ENCODE measurements around the gene SMOC2. TPM values are rescaled to one million over a fixed set of nuclear protein-coding genes. Genes with fewer than 3 reads are reported as not detected.
"Not testable (repeated sequence)": the region's sequence is repeated elsewhere in the genome, so short reads cannot be mapped to it uniquely, and the experiment has no call there.

The SMOC2 gene
- total RNA-seq, 1 donor = 0.36 TPM

DNA sequence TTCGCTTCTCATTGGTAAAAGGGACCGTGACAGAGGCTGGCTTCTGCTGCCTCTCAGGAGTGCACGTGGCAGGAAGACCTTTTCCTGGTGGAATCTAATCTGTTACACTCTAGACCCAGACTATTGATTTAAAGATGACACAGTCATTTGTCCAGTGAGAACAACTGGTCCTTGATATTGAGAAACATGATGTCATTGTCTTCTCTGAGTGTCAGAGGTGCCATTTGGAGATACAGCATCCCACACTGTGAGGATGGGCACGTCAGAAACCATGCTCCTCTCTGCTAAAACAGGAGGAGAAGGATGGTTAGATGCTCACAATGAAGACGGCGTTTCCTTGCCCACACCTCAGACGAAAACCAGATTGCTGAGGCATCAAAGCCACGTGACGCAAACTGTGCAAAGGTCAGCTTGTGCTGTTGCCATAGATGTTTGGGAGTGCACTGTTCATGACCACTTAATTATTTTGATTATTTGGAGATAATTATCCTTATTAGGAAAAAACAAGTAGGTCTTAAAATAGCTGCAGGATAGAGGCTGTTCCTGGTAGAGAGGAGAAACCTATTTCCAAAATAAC, 169.0 kb downstream of the SMOC2 start:
- no peaks in the 10 kb centered on the region for H3K36me3 ChIP-seq (ENCODE audit: insufficient read depth, low read length)
- DNase-seq (ENCODE audit: insufficient read length, low spot score, missing footprints) = no peak
- no peaks in the 10 kb centered on the region for H3K9me3 ChIP-seq (ENCODE audit: low read depth, low read length)
- H3K4me2 ChIP-seq (ENCODE audit: insufficient read depth, low read length) = no peak overlapping the region
- no peaks in the 10 kb centered on the region for H3K4me1 ChIP-seq (ENCODE audit: insufficient read depth, low read length)
- no peak overlapping the region for H3K27ac ChIP-seq (ENCODE audit: low read depth, low read length)
- no peak overlapping the region for H2AFZ ChIP-seq (ENCODE audit: low read length)
- no peaks in the 10 kb centered on the region for H3K27me3 ChIP-seq (ENCODE audit: insufficient read depth, low read length)
- TF ChIP-seq, protein P1, sequence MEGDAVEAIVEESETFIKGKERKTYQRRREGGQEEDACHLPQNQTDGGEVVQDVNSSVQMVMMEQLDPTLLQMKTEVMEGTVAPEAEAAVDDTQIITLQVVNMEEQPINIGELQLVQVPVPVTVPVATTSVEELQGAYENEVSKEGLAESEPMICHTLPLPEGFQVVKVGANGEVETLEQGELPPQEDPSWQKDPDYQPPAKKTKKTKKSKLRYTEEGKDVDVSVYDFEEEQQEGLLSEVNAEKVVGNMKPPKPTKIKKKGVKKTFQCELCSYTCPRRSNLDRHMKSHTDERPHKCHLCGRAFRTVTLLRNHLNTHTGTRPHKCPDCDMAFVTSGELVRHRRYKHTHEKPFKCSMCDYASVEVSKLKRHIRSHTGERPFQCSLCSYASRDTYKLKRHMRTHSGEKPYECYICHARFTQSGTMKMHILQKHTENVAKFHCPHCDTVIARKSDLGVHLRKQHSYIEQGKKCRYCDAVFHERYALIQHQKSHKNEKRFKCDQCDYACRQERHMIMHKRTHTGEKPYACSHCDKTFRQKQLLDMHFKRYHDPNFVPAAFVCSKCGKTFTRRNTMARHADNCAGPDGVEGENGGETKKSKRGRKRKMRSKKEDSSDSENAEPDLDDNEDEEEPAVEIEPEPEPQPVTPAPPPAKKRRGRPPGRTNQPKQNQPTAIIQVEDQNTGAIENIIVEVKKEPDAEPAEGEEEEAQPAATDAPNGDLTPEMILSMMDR (IDR thresholded peaks at IDR 0.05; ENCODE audit: extremely low read depth, low read depth, low read length) = no peak
- no peaks in the 10 kb centered on the region for H3K79me2 ChIP-seq (ENCODE audit: insufficient read depth, low read length)
- H3K4me3 ChIP-seq (ENCODE audit: insufficient read depth, low read length) = no peak overlapping the region
- no peaks in the 10 kb centered on the region for H4K20me1 ChIP-seq (ENCODE audit: insufficient read depth, low read length)

DNA sequence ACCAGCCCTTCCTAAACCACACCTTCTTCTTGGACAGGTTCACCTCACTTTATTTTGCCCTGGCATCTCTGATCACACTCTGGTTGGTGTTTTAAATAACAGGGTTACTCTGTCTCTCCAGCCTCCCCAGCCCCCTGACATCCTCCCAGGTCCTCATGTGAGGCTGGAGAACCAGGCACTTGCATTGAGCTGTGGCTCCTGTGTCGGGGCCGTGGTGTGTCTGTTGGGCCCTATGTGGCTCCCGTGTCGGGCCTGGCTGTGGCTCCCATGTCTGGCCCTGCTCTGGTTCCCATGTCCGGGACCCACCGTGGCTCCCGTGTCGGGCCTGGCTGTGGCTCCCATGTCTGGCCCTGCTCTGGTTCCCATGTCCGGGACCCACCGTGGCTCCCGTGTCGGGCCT, 170.0 kb downstream of the SMOC2 start:
- not testable (repeated sequence) for DNase-seq (ENCODE audit: insufficient read length, low spot score, missing footprints); H3K36me3 ChIP-seq (ENCODE audit: insufficient read depth, low read length); H3K4me3 ChIP-seq (ENCODE audit: insufficient read depth, low read length); H3K4me2 ChIP-seq (ENCODE audit: insufficient read depth, low read length); H3K27ac ChIP-seq (ENCODE audit: low read depth, low read length); H3K27me3 ChIP-seq (ENCODE audit: insufficient read depth, low read length); H2AFZ ChIP-seq (ENCODE audit: low read length); H3K79me2 ChIP-seq (ENCODE audit: insufficient read depth, low read length); H3K9me3 ChIP-seq (ENCODE audit: low read depth, low read length); H3K4me1 ChIP-seq (ENCODE audit: insufficient read depth, low read length); H4K20me1 ChIP-seq (ENCODE audit: insufficient read depth, low read length)

DNA sequence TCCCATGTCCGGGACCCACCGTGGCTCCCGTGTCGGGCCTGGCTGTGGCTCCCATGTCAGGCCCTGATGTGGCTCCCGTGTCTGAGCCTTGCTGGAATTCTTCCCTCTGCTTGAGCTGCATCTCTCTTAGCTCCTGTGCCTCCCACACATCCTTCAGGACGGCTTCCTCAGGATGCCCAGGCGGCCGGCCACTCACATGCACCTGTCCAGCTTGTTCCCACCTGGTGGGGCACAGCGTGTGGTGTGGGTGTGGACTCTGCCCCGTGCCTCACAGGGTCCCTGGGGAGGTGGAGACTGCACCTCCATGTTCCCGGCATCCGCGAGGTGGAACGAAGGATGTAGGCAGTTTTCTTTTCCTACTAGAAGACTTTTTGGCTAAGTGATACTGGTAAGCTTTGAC, 170.7 kb downstream of the SMOC2 start:
- Histone ChIP-seq H3K4me3 (ENCODE audit: insufficient read depth, low read length) (no peak overlapping the region), H4K20me1 (ENCODE audit: insufficient read depth, low read length) (no peaks in the 10 kb centered on the region), H3K4me2 (ENCODE audit: insufficient read depth, low read length) (no peak overlapping the region), H2AFZ (ENCODE audit: low read length) (no peak overlapping the region), H3K79me2 (ENCODE audit: insufficient read depth, low read length) (no peaks in the 10 kb centered on the region), H3K27me3 (ENCODE audit: insufficient read depth, low read length) (no peaks in the 10 kb centered on the region), H3K4me1 (ENCODE audit: insufficient read depth, low read length) (no peaks in the 10 kb centered on the region), H3K36me3 (ENCODE audit: insufficient read depth, low read length) (no peaks in the 10 kb centered on the region), H3K9me3 (ENCODE audit: low read depth, low read length) (no peaks in the 10 kb centered on the region), H3K27ac (ENCODE audit: low read depth, low read length) (no peak overlapping the region)
- no peak for DNase-seq (ENCODE audit: insufficient read length, low spot score, missing footprints)
- TF ChIP-seq, protein P1 (IDR thresholded peaks at IDR 0.05; ENCODE audit: extremely low read depth, low read depth, low read length) = no peak

DNA sequence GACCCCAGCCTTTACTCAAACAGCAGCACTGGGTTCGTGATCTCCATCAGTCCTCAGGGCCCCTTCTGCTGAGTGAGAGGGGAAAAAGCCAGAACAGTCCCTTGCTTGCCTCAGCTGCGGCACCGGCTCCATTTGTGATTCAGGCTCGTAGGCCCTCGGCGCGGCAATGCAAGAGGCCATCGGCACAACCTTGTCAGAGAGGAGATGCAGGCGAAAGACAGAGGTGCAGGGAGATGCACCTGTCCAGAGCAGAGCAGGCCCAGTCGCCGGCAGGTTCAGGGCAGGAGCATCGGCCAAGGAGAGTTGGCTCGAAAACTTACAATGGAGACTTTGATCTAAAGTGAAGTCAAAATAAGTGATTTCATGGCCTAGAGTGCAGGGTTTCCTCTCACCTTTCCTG, 171.6 kb downstream of the SMOC2 start:
- H4K20me1 ChIP-seq (ENCODE audit: insufficient read depth, low read length) = no peaks in the 10 kb centered on the region
- H3K27ac ChIP-seq (ENCODE audit: low read depth, low read length) = no peak overlapping the region
- H3K27me3 ChIP-seq (ENCODE audit: insufficient read depth, low read length) = no peaks in the 10 kb centered on the region
- H3K4me2 ChIP-seq (ENCODE audit: insufficient read depth, low read length) = no peak overlapping the region
- no peak for DNase-seq (ENCODE audit: insufficient read length, low spot score, missing footprints)
- H3K4me1 ChIP-seq (ENCODE audit: insufficient read depth, low read length) = no peaks in the 10 kb centered on the region
- no peaks in the 10 kb centered on the region for H3K36me3 ChIP-seq (ENCODE audit: insufficient read depth, low read length)
- H3K4me3 ChIP-seq (ENCODE audit: insufficient read depth, low read length) = no peak overlapping the region
- TF ChIP-seq, protein P1 (IDR thresholded peaks at IDR 0.05; ENCODE audit: extremely low read depth, low read depth, low read length) = no peak
- no peaks in the 10 kb centered on the region for H3K9me3 ChIP-seq (ENCODE audit: low read depth, low read length)
- H3K79me2 ChIP-seq (ENCODE audit: insufficient read depth, low read length) = no peaks in the 10 kb centered on the region
- H2AFZ ChIP-seq (ENCODE audit: low read length) = no peak overlapping the region
